ENCODE results near the gene MYDGF. TPM values are rescaled to one million over a fixed set of nuclear protein-coding genes. Genes with fewer than 3 reads are reported as not detected.

The MYDGF gene
- total and polyA plus RNA-seq, 2 of the 13 experiments (the other 11 are each of a cell fraction or from before 2014, with no cell fraction given), result 116 to 198 TPM

- TF ChIP-seq ZNF761 (CRISPR knock-in tag; conservative IDR thresholded peaks at IDR 0.05) (no peak), ZSCAN22 (CRISPR knock-in tag; IDR thresholded peaks at IDR 0.05) (no peak), ZNF660 (CRISPR knock-in tag; IDR thresholded peaks at IDR 0.05; ENCODE audit: borderline replicate concordance, low read depth) (no peak), PAWR (CRISPR knock-in tag; IDR thresholded peaks at IDR 0.05; ENCODE audit: borderline replicate concordance) (no peak), RXRB (CRISPR knock-in tag; IDR thresholded peaks at IDR 0.05; ENCODE audit: borderline replicate concordance) (peak; percentile 50; the same call in 1 of the 2 replicates), NCOA1 (CRISPR knock-in tag; IDR thresholded peaks at IDR 0.05) (no peak), MBNL3 (CRISPR knock-in tag; conservative IDR thresholded peaks at IDR 0.05) (no peak), PLRG1 (conservative IDR thresholded peaks at IDR 0.05) (no peak), MEIS1 (CRISPR knock-in tag; IDR thresholded peaks at IDR 0.05; ENCODE audit: borderline replicate concordance) (0 out of 2 replicates have a peak, but pooled peaks have one; percentile 44), ZNF629 (CRISPR knock-in tag; conservative IDR thresholded peaks at IDR 0.05) (peak; percentile 80), ZNF383 (CRISPR knock-in tag; IDR thresholded peaks at IDR 0.05; ENCODE audit: borderline replicate concordance) (no peak), RFXANK (CRISPR knock-in tag; IDR thresholded peaks at IDR 0.05) (no peak), ZNF296 (CRISPR knock-in tag; conservative IDR thresholded peaks at IDR 0.05) (no peak), ZNF547 (CRISPR knock-in tag; IDR thresholded peaks at IDR 0.05) (no peak), ZNF136 (CRISPR knock-in tag; IDR thresholded peaks at IDR 0.05; ENCODE audit: low read depth) (no peak), TP53 (CRISPR knock-in tag; conservative IDR thresholded peaks at IDR 0.05) (peak; percentile 98), DBP (CRISPR knock-in tag; IDR thresholded peaks at IDR 0.05; ENCODE audit: not compliant biosample characterization) (no peak)
- TF ChIP-seq, protein P1, sequence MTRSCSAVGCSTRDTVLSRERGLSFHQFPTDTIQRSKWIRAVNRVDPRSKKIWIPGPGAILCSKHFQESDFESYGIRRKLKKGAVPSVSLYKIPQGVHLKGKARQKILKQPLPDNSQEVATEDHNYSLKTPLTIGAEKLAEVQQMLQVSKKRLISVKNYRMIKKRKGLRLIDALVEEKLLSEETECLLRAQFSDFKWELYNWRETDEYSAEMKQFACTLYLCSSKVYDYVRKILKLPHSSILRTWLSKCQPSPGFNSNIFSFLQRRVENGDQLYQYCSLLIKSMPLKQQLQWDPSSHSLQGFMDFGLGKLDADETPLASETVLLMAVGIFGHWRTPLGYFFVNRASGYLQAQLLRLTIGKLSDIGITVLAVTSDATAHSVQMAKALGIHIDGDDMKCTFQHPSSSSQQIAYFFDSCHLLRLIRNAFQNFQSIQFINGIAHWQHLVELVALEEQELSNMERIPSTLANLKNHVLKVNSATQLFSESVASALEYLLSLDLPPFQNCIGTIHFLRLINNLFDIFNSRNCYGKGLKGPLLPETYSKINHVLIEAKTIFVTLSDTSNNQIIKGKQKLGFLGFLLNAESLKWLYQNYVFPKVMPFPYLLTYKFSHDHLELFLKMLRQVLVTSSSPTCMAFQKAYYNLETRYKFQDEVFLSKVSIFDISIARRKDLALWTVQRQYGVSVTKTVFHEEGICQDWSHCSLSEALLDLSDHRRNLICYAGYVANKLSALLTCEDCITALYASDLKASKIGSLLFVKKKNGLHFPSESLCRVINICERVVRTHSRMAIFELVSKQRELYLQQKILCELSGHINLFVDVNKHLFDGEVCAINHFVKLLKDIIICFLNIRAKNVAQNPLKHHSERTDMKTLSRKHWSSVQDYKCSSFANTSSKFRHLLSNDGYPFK (CRISPR knock-in tag; IDR thresholded peaks at IDR 0.05; ENCODE audit: borderline replicate concordance), result no peak
- TF ChIP-seq, protein P2, sequence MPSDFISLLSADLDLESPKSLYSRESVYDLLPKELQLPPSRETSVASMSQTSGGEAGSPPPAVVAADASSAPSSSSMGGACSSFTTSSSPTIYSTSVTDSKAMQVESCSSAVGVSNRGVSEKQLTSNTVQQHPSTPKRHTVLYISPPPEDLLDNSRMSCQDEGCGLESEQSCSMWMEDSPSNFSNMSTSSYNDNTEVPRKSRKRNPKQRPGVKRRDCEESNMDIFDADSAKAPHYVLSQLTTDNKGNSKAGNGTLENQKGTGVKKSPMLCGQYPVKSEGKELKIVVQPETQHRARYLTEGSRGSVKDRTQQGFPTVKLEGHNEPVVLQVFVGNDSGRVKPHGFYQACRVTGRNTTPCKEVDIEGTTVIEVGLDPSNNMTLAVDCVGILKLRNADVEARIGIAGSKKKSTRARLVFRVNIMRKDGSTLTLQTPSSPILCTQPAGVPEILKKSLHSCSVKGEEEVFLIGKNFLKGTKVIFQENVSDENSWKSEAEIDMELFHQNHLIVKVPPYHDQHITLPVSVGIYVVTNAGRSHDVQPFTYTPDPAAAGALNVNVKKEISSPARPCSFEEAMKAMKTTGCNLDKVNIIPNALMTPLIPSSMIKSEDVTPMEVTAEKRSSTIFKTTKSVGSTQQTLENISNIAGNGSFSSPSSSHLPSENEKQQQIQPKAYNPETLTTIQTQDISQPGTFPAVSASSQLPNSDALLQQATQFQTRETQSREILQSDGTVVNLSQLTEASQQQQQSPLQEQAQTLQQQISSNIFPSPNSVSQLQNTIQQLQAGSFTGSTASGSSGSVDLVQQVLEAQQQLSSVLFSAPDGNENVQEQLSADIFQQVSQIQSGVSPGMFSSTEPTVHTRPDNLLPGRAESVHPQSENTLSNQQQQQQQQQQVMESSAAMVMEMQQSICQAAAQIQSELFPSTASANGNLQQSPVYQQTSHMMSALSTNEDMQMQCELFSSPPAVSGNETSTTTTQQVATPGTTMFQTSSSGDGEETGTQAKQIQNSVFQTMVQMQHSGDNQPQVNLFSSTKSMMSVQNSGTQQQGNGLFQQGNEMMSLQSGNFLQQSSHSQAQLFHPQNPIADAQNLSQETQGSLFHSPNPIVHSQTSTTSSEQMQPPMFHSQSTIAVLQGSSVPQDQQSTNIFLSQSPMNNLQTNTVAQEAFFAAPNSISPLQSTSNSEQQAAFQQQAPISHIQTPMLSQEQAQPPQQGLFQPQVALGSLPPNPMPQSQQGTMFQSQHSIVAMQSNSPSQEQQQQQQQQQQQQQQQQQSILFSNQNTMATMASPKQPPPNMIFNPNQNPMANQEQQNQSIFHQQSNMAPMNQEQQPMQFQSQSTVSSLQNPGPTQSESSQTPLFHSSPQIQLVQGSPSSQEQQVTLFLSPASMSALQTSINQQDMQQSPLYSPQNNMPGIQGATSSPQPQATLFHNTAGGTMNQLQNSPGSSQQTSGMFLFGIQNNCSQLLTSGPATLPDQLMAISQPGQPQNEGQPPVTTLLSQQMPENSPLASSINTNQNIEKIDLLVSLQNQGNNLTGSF (CRISPR knock-in tag; IDR thresholded peaks at IDR 0.05), result no peak
- TF ChIP-seq, protein P3, sequence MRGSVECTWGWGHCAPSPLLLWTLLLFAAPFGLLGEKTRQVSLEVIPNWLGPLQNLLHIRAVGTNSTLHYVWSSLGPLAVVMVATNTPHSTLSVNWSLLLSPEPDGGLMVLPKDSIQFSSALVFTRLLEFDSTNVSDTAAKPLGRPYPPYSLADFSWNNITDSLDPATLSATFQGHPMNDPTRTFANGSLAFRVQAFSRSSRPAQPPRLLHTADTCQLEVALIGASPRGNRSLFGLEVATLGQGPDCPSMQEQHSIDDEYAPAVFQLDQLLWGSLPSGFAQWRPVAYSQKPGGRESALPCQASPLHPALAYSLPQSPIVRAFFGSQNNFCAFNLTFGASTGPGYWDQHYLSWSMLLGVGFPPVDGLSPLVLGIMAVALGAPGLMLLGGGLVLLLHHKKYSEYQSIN (CRISPR knock-in tag; IDR thresholded peaks at IDR 0.05; ENCODE audit: borderline replicate concordance), result no peak
Measured at GRCh38 chr19:4624733-4625362, 45.3 kb downstream of the MYDGF start (continued).

All from HepG2 (cell line).